ENCODE measurements around the gene KNTC1.

Gene KNTC1

DNA sequence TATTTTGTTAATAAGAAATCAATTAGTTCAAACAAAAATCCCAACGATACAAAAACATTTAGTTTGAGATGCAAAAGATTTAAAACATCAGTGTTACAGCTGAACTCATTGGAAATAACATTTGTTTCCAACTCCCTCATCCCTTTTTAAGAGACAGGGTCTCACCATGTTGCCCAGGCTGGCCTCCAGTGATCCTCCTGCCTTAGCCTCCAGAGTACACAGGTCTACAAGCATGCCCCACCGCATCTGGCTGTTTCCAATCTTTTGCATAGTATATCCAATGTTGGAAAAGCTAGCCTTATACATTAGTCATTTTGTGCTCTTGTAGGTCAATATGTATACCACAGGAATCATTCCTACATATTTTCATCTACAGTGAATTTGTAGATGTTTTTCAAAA is 11.8 kb upstream of the KNTC1 start:
- Histone ChIP-seq H3K9me3 (no peaks in the 10 kb centered on the region), H3K4me1 (no peaks in the 10 kb centered on the region), H3K27ac (no peak overlapping the region), H3K4me3 (no peak overlapping the region), H3K36me3 (peaks cover 97 to 100% (median 98%) of the 10 kb centered on the region in 3 donors), H3K27me3 (no peaks in the 10 kb centered on the region)
- TF ChIP-seq CTCF (IDR thresholded peaks at IDR 0.05), result no peak
- intact Hi-C loops (cut with DNase I; ENCODE audit: low total_unique reads), result no loop called here
- DNase-seq, result no peak

- TF ChIP-seq CTCF (IDR thresholded peaks at IDR 0.05), result no peak
- intact Hi-C loops (cut with DNase I; ENCODE audit: low total_unique reads), result no loop called here
These were observed 10.3 kb upstream of the KNTC1 start for GRCh38 chr12:122516544-122517361.

DNA sequence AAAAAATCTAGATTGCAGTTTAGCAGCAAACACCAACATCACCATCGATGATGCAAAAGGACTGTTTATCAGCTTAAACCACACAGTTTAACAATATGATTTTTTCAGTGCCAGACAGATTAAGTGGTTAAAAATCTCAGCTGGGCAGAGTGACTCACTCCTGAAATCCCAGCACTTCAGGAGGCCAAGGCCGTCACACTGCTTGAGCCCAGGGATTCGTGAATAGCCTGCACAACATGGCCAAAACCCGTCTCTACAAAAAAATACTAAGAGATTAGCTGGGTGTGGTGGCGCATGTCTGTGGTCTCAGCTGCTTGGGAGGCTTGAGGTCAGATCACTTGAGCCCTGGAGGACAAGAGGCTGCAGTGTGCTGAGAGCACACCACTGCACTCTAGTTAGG is 9.2 kb upstream of the KNTC1 start:
- intact Hi-C loops (cut with DNase I; ENCODE audit: low total_unique reads), result no loop called here
- Histone ChIP-seq H3K4me1 (peaks cover 0 to 17% (median 11%) of the 10 kb centered on the region in 4 donors), H3K36me3 (peaks cover 92 to 96% (median 92%) of the 10 kb centered on the region in 3 donors), H3K4me3 (no peak overlapping the region), H3K27ac (no peak overlapping the region), H3K27me3 (no peaks in the 10 kb centered on the region), H3K9me3 (no peaks in the 10 kb centered on the region)
- no peak for TF ChIP-seq CTCF (IDR thresholded peaks at IDR 0.05)
- DNase-seq, result no peak

More at GRCh38 chr12:122516544-122517361, 10.3 kb upstream of the KNTC1 start:
- Histone ChIP-seq H3K36me3 (peaks cover 97 to 100% (median 98%) of the 10 kb centered on the region in 3 donors), H3K4me1 (peaks cover 0 to 6% (median 3%) of the 10 kb centered on the region in 4 donors), H3K9me3 (no peaks in the 10 kb centered on the region), H3K27ac (no peak overlapping the region), H3K4me3 (no peak overlapping the region), H3K27me3 (no peaks in the 10 kb centered on the region)
- DNase-seq, result no peak

- Histone ChIP-seq H3K27ac (no peak overlapping the region), H3K27me3 (no peaks in the 10 kb centered on the region), H3K4me3 (no peak overlapping the region), H3K36me3 (peaks cover 84 to 86% (median 84%) of the 10 kb centered on the region in 3 donors), H3K4me1 (peaks cover 0 to 27% (median 18%) of the 10 kb centered on the region in 4 donors), H3K9me3 (no peaks in the 10 kb centered on the region)
- no peak for DNase-seq
- no peak for TF ChIP-seq CTCF (IDR thresholded peaks at IDR 0.05)
- intact Hi-C loops (cut with DNase I; ENCODE audit: low total_unique reads), result no loop called here
These were observed 8.1 kb upstream of the KNTC1 start for GRCh38 chr12:122518908-122519307.

GRCh38 chr12:122519418-122519817 is 7.6 kb upstream of the KNTC1 start:
- DNase-seq, result no peak
- no peak overlapping the region for H3K27ac ChIP-seq
- intact Hi-C loops (cut with DNase I; ENCODE audit: low total_unique reads), result no loop called here
- no peaks in the 10 kb centered on the region for H3K9me3 ChIP-seq
- H3K4me1 ChIP-seq, result peaks cover 0 to 32% (median 21%) of the 10 kb centered on the region in 4 donors
- TF ChIP-seq CTCF (IDR thresholded peaks at IDR 0.05), result no peak
- H3K36me3 ChIP-seq, result peaks cover 79 to 80% (median 79%) of the 10 kb centered on the region in 3 donors
- H3K27me3 ChIP-seq, result no peaks in the 10 kb centered on the region
- no peak overlapping the region for H3K4me3 ChIP-seq

Measured in tibial artery (tissue), 4 donors.